H1 (cell line): ENCODE results near the gene TUBGCP6. TPM values are rescaled to one million over a fixed set of nuclear protein-coding genes. Genes with fewer than 3 reads are reported as not detected.

Experiments used
- RBBP5 ChIP-seq: IDR thresholded peaks from 2 replicates; pipeline ENCODE4 v1.7.1; 2012; ENCODE audit warnings: low read depth, mild to moderate bottlenecking, inconsistent platforms, low read length, moderate library complexity, borderline replicate concordance
- polyA plus RNA-seq, 7 experiments: library from polyadenylated mRNA; depleted of rRNA in 3 of 7; stranded (reverse) in 5 of 7; unstranded in 2 of 7; fragments of >200 nt in 5 of 7; fragments of 200-250 nt in 2 of 7; gene quantifications; 1 replicate in 5 of 7; 2 replicates in 1 of 7; 4 replicates in 1 of 7; pipeline versions ENCODE4 v1.2.1 to v1.2.3, GENCODE V29; 2011 to 2013; ENCODE audit warnings: missing spikeins in 2 of 7, mixed read lengths in 2 of 7
- total RNA-seq: library from RNA; stranded (reverse); fragmentation: NEBNext Ultra II Directional; extraction: Animal tissue kit (Norgen Biotek cat#: 25700); gene quantifications from 2 replicates; pipeline ENCODE4 v1.2.1, GENCODE V29; 2021

TUBGCP6 gene
- total and polyA plus RNA-seq, 2 of the 8 experiments (the other 6 are each of a cell fraction or from before 2014, with no cell fraction given): 24.2 to 24.7 TPM

GRCh38 chr22:50176850-50177536 is 67.8 kb downstream of the TUBGCP6 start (continued):
- no peak for TF ChIP-seq RBBP5
